Measurements from ENCODE around the gene PLEKHA7. TPM values are rescaled to one million over a fixed set of nuclear protein-coding genes. Genes with fewer than 3 reads are reported as not detected.

PLEKHA7 gene
- total RNA-seq, 1 experiment from 2014 or later = 13.0 TPM

GRCh38 chr11:16833026-16833425 lies 181.2 kb downstream of the PLEKHA7 start:
- ATAC-seq = no peak
- Mint-ChIP-seq H3K27ac (no peak overlapping the region), H3K36me3 (no peaks in the 10 kb centered on the region), H3K4me1 (peaks cover 15% of the 10 kb centered on the region; the same call in 1 of the 2 replicates), H3K27me3 (ENCODE audit: low read depth) (no peaks in the 10 kb centered on the region), H3K9me3 (no peaks in the 10 kb centered on the region), H3K4me3 (no peak overlapping the region)
- TF ChIP-seq TP53 (CRISPR knock-in tag; IDR thresholded peaks at IDR 0.05) (no peak), EMX1 (CRISPR knock-in tag; IDR thresholded peaks at IDR 0.05) (no peak), ZNF232 (CRISPR knock-in tag; IDR thresholded peaks at IDR 0.05) (no peak), ERG (CRISPR knock-in tag; IDR thresholded peaks at IDR 0.05) (no peak), ZNF416 (CRISPR knock-in tag; IDR thresholded peaks at IDR 0.05) (no peak), TEAD1 (CRISPR knock-in tag; IDR thresholded peaks at IDR 0.05) (no peak), ZNF317 (CRISPR knock-in tag; IDR thresholded peaks at IDR 0.05; ENCODE audit: borderline replicate concordance, low read depth) (no peak), ZNF512 (CRISPR knock-in tag; IDR thresholded peaks at IDR 0.05; ENCODE audit: borderline replicate concordance) (no peak), ZNF121 (CRISPR knock-in tag; IDR thresholded peaks at IDR 0.05) (no peak), NFATC4 (CRISPR knock-in tag; IDR thresholded peaks at IDR 0.05) (no peak)
- TF ChIP-seq, protein P1, sequence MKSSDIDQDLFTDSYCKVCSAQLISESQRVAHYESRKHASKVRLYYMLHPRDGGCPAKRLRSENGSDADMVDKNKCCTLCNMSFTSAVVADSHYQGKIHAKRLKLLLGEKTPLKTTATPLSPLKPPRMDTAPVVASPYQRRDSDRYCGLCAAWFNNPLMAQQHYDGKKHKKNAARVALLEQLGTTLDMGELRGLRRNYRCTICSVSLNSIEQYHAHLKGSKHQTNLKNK (CRISPR knock-in tag; IDR thresholded peaks at IDR 0.05) = no peak
- TF ChIP-seq, protein P2, sequence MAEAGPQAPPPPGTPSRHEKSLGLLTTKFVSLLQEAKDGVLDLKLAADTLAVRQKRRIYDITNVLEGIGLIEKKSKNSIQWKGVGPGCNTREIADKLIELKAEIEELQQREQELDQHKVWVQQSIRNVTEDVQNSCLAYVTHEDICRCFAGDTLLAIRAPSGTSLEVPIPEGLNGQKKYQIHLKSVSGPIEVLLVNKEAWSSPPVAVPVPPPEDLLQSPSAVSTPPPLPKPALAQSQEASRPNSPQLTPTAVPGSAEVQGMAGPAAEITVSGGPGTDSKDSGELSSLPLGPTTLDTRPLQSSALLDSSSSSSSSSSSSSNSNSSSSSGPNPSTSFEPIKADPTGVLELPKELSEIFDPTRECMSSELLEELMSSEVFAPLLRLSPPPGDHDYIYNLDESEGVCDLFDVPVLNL (CRISPR knock-in tag; IDR thresholded peaks at IDR 0.05; ENCODE audit: borderline replicate concordance, low read depth) = no peak
- no peak for DNase-seq (ENCODE audit: low spot score)
- ChIA-PET CTCF (interaction anchor here (0.5 to 3.0 kb wide), 3 partner anchors 13 to 230 kb away, joined by 3 to 14 read pairs (median 7); no protein-coding TSS in a partner anchor), POLR2A (no interaction called here)

DNA sequence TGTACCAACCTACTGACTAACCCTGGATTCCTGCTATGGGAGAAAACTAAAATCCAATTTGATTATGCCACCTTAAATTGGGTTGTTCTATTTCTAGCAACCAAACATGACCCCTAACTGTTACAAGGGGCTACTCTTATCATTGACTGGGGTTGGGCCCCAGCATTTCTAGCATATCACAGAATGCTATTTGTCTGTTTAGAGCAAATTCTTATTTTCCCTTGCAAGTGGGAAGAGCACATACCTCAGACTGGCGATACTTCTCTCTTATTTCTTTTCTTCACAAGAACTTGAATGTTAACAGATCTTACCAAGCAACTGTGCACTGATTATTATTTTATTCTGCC lies 182.0 kb downstream of the PLEKHA7 start:
- ChIA-PET CTCF (interaction anchor here (0.8 to 3.0 kb wide), 3 partner anchors 12 to 231 kb away, joined by 3 to 14 read pairs (median 7); no protein-coding TSS in a partner anchor), POLR2A (no interaction called here)
- Mint-ChIP-seq H3K36me3 (no peaks in the 10 kb centered on the region), H3K27ac (no peak overlapping the region; the same call in 1 of the 2 replicates), H3K4me3 (no peak overlapping the region), H3K9me3 (no peaks in the 10 kb centered on the region), H3K4me1 (peaks cover 15% of the 10 kb centered on the region; the same call in 1 of the 2 replicates), H3K27me3 (ENCODE audit: low read depth) (no peaks in the 10 kb centered on the region)
- TF ChIP-seq PREB (CRISPR knock-in tag; IDR thresholded peaks at IDR 0.05; ENCODE audit: borderline replicate concordance) = no peak
- TF ChIP-seq RELA (CRISPR knock-in tag; IDR thresholded peaks at IDR 0.05; ENCODE audit: borderline replicate concordance) = no peak
- TF ChIP-seq PRRX2 (CRISPR knock-in tag; IDR thresholded peaks at IDR 0.05) = no peak
- TF ChIP-seq, protein P3, sequence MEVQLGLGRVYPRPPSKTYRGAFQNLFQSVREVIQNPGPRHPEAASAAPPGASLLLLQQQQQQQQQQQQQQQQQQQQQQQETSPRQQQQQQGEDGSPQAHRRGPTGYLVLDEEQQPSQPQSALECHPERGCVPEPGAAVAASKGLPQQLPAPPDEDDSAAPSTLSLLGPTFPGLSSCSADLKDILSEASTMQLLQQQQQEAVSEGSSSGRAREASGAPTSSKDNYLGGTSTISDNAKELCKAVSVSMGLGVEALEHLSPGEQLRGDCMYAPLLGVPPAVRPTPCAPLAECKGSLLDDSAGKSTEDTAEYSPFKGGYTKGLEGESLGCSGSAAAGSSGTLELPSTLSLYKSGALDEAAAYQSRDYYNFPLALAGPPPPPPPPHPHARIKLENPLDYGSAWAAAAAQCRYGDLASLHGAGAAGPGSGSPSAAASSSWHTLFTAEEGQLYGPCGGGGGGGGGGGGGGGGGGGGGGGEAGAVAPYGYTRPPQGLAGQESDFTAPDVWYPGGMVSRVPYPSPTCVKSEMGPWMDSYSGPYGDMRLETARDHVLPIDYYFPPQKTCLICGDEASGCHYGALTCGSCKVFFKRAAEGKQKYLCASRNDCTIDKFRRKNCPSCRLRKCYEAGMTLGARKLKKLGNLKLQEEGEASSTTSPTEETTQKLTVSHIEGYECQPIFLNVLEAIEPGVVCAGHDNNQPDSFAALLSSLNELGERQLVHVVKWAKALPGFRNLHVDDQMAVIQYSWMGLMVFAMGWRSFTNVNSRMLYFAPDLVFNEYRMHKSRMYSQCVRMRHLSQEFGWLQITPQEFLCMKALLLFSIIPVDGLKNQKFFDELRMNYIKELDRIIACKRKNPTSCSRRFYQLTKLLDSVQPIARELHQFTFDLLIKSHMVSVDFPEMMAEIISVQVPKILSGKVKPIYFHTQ (CRISPR knock-in tag; IDR thresholded peaks at IDR 0.05) = no peak
- TF ChIP-seq GRHL2 (CRISPR knock-in tag; IDR thresholded peaks at IDR 0.05; ENCODE audit: insufficient replicate concordance, severe bottlenecking) = no peak
- TF ChIP-seq, protein P1 (CRISPR knock-in tag; IDR thresholded peaks at IDR 0.05) = no peak
- no peak for TF ChIP-seq TEAD4 (CRISPR knock-in tag; IDR thresholded peaks at IDR 0.05)
- no peak for TF ChIP-seq ERG (CRISPR knock-in tag; IDR thresholded peaks at IDR 0.05)
- TF ChIP-seq ZNF425 (CRISPR knock-in tag; conservative IDR thresholded peaks at IDR 0.05) = no peak
- no peak for TF ChIP-seq ZNF317 (CRISPR knock-in tag; IDR thresholded peaks at IDR 0.05; ENCODE audit: borderline replicate concordance, low read depth)
- no peak for TF ChIP-seq FOXK1 (CRISPR knock-in tag; IDR thresholded peaks at IDR 0.05)
- no peak for TF ChIP-seq SMAD4 (CRISPR knock-in tag; IDR thresholded peaks at IDR 0.05)
- no peak for TF ChIP-seq ZNF423 (CRISPR knock-in tag; IDR thresholded peaks at IDR 0.05)
- ATAC-seq = no peak
- no peak for DNase-seq (ENCODE audit: low spot score)

Measured in WTC11 (cell line).